22Rv1 (cell line): ENCODE results near the gene LCLAT1.

Experiments
- H3K27ac ChIP-seq: fragments of 450-650 bp; 2 replicates; pipeline ENCODE4 v1.5.1; 2017
- ZFX ChIP-seq: fragments of 450-650 bp; IDR thresholded peaks from 2 replicates; pipeline ENCODE4 v1.6.1; 2017; ENCODE audit warnings: antibody characterized with exemption, borderline replicate concordance
- TF ChIP-seq, protein P1 (sequence below): fragments of 450-650 bp; IDR thresholded peaks from 2 replicates; pipeline ENCODE4 v1.5.1; 2017; ENCODE audit warnings: mild to moderate bottlenecking

Gene LCLAT1

DNA sequence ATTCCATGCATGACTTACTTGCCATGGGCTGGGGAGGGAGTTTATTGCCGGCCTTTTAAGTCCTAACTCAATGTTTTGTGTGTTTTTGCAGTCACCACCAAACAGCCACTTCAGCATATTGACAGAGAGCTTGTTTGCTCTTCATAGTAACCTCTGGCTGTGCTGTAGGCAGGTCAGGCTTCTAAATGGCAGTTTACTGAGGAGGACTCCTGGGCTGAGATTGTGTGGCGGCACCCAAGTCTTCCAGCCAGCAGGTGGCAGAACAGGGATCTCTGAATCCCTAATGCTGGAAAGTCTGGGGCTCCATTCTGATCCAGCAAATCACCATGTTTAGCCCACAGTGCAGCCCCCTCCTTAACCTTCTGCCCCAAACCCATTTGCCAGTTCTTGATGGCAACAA lies 239.0 kb downstream of the LCLAT1 start:
- H3K27ac ChIP-seq, result no peak overlapping the region
- TF ChIP-seq, protein P1, sequence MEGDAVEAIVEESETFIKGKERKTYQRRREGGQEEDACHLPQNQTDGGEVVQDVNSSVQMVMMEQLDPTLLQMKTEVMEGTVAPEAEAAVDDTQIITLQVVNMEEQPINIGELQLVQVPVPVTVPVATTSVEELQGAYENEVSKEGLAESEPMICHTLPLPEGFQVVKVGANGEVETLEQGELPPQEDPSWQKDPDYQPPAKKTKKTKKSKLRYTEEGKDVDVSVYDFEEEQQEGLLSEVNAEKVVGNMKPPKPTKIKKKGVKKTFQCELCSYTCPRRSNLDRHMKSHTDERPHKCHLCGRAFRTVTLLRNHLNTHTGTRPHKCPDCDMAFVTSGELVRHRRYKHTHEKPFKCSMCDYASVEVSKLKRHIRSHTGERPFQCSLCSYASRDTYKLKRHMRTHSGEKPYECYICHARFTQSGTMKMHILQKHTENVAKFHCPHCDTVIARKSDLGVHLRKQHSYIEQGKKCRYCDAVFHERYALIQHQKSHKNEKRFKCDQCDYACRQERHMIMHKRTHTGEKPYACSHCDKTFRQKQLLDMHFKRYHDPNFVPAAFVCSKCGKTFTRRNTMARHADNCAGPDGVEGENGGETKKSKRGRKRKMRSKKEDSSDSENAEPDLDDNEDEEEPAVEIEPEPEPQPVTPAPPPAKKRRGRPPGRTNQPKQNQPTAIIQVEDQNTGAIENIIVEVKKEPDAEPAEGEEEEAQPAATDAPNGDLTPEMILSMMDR, result peak; percentile 59
- no peak for TF ChIP-seq ZFX

DNA sequence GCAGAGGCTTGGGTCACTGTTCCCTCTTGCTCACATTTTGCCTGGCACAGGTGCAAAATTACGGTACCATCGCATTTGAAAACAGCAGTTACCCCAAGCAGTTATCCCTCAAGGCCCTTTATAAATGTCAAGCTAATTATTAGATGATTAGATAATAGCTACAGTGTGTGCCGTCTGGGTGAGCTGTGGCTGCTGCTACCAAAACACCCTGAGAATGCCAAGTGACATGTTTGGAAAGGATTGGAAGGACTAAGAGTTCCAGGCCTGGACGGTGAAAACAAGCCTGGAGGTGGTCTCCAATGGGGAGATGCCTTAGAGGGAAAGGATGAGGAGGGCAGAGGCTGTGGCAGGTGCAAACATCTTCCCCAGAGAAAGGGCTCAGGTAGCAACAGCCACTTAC lies 239.6 kb downstream of the LCLAT1 start:
- TF ChIP-seq, protein P1, result no peak
- no peak for TF ChIP-seq ZFX
- no peak overlapping the region for H3K27ac ChIP-seq

DNA sequence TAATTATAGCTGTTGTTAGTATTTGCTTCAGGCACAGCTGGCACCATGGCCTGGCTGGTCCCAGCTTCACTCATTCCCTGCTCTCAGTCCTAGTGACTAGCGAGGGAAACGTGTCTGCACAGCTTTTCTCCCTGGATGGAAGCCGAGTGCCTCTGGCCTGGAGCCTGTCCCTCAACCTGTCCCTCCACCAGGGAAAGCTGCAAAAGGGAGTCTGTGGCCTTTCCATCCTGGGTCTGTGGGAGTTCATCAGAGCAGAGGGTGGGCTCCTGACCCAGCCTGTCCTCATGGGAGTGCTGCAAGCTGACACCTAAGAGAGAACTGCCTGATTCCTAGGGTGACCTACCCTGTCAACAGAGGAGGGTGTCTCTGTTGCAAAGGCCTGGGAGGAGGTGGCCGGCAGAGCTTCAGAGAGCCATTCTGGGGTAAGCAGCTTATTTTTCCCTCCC lies 241.9 kb downstream of the LCLAT1 start:
- H3K27ac ChIP-seq, result no peak overlapping the region
- TF ChIP-seq, protein P1, result no peak
- no peak for TF ChIP-seq ZFX

DNA sequence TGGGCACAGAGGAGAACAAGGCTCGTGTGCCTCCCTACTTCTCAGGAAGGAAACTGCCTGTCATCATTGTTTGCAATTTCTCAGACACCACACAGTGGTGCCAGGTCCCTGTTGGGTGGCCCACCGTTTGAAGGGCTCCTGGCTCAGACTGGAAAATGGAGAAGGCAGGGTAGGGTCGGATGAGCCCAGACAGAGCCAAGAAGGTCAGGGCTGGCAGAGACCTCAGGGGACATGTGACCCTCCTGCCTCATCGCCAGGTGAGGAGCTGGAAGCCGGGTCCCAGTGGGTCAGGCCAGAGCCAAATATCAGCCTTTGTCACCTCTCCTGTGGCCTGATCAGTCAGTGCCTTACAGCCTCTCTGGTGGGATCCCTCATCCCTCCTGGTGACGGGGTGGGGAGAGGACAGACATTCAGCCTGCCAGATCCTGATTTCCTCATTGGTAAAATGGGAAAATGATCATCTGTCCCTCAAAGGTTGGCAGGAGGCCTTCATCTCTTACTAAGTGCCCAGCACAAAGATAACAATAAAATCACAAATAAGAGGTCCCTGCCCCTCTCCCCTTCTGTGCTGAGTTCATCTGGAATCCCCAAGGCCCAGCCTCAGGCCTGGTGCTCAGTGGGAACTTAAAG lies 242.6 kb downstream of the LCLAT1 start:
- TF ChIP-seq, protein P1, result no peak
- TF ChIP-seq ZFX, result no peak

DNA sequence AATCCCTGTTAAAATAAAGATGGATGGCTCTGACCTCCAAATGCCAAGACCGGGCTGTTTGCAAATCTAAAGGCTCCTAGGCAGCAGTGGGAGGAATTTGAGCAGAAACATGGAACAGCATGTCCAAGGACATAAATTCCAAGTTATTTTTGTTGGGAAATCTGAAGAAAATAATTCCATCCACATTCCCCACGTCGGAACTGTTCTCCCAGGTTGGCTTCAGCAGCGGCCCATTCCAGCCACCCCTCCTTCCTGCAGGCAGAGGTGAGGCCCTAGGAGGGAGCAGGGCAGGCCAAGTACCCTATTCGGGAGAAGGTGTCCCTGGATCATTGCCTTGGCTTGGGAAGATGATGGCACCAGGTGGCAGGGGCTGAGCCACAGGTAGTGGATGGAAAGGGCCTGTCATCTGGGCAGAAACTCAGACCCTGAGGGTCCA lies 243.1 kb downstream of the LCLAT1 start:
- H3K27ac ChIP-seq, result no peak overlapping the region
- TF ChIP-seq, protein P1, result no peak
- no peak for TF ChIP-seq ZFX

More for the DNA sequence above, 242.6 kb downstream of the LCLAT1 start:
- H3K27ac ChIP-seq, result no peak overlapping the region

DNA sequence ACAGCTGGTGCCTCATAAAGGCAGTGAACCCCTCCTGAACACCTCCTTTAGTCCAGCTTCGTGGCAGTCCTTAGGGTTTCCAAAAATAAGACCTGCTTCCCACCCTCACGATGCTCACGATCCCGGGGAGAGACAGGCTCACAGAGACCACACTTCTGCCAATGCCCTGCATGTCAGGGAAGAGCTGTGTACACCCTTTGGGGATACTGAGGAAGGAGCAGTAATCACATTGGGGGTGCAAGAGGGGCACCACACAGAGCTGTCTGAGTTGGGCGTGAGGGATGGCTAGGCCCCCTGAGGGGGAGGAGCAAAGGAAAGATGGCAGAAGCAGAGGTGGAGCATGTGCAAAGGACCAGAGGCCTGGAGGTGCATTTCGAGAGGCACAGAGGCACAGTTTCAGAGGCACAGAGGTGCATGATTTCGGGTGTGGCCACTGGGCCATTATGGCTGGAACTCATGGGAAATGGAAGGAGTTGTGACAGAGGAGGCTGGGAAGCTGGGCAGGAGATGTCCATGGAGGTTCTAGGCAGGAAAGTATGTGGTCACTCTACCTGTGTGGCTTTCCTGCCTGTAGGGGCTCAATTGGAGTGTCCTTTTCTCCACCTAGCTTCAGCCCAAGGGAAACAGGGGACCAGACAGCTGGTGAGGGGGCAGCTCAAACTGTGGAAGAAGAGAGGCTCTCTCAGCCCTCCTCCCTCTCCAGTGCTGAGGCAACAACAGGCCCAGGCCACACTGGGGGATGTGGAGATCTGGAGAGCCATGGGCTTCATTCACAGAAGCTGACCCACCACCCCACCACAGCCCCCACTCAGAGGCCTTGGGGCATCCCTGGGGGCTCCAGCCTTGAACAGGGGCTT lies 244.3 kb downstream of the LCLAT1 start:
- no peak overlapping the region for H3K27ac ChIP-seq
- TF ChIP-seq, protein P1, result no peak
- TF ChIP-seq ZFX, result no peak
